Breast epithelium (tissue), 4 donors: Measurements from ENCODE around the gene NAB1. TPM values are rescaled to one million over a fixed set of nuclear protein-coding genes. Genes with fewer than 3 reads are reported as not detected.

ENCODE experiments used
- DNase-seq, 2 donors: peaks; one replicate each; pipeline ENCODE4 v3.0.0-alpha.2; 2019; ENCODE audit warnings: low spot score in 2 of 2
- H3K27ac ChIP-seq, 2 donors: fragments of 200-600 bp; sonication (generic) in 1 of 2; one replicate each; pipeline ENCODE4 v1.5.1; 2016 to 2019; ENCODE audit warnings: mild to moderate bottlenecking in 1 of 2
- H3K27me3 ChIP-seq, 2 donors: fragments of 200-600 bp; sonication (generic) in 1 of 2; one replicate each; pipeline versions ENCODE4 v1.5.1 to v1.6.0; 2017 to 2019; ENCODE audit warnings: control low read depth in 1 of 2, mild to moderate bottlenecking in 1 of 2
- H3K36me3 ChIP-seq: fragments of 200-600 bp; one replicate; pipeline ENCODE4 v1.5.1; 2019
- H3K4me1 ChIP-seq, 2 donors: fragments of 200-600 bp; sonication (generic); one replicate each; pipeline ENCODE4 v1.5.1; 2016 to 2019; ENCODE audit warnings: control low read depth in 1 of 2
- H3K4me3 ChIP-seq, 3 donors: fragments of 200-600 bp; sonication (generic); 1 replicate in 2 of 3; 2 replicates in 1 of 3; pipeline ENCODE4 v1.5.1; 2016 to 2019; ENCODE audit warnings: mild to moderate bottlenecking in 3 of 3, moderate library complexity in 2 of 3
- H3K9me3 ChIP-seq, 2 donors: fragments of 200-600 bp; sonication (generic) in 1 of 2; one replicate each; pipeline ENCODE4 v1.5.1; 2016 to 2019; ENCODE audit warnings: control low read depth in 1 of 2
- CTCF ChIP-seq, 3 donors: fragments of 450-650 bp; IDR thresholded peaks; one replicate each; pipeline ENCODE4 v1.5.1; 2016 to 2017; ENCODE audit warnings: antibody characterized with exemption in 3 of 3, mild to moderate bottlenecking in 3 of 3, moderate library complexity in 3 of 3
- POLR2A ChIP-seq: fragments of 450-650 bp; IDR thresholded peaks from one replicate; pipeline ENCODE4 v1.6.1; 2016; ENCODE audit warnings: antibody characterized with exemption, mild to moderate bottlenecking, moderate library complexity
- POLR2AphosphoS5 ChIP-seq, 3 donors: sonication (generic); formaldehyde crosslinking; IDR thresholded peaks; one replicate each; pipeline ENCODE4 v1.6.1; 2017; ENCODE audit warnings: antibody characterized with exemption in 3 of 3
- intact Hi-C: fragments of 100-400 bp; cut with DNase I; formaldehyde crosslinking; loops from one replicate; pipeline ENCODE4 v1.15.1; 2023; ENCODE audit warnings: low total_unique reads
- total RNA-seq, 3 donors: library from RNA; depleted of rRNA; stranded (reverse); fragments of >200 nt; gene quantifications; one replicate each; pipeline ENCODE4 v1.1.0, GENCODE V29; 2016

Gene NAB1
- total RNA-seq, 3 donors from 2014 or later, result 40.2 to 76.2 (median 71.8) TPM

- Histone ChIP-seq H3K4me3 (no peak overlapping the region), H3K9me3 (no peaks in the 10 kb centered on the region), H3K4me1 (peaks cover 0 to 17% of the 10 kb centered on the region in 2 donors), H3K27ac (no peak overlapping the region), H3K27me3 (no peaks in the 10 kb centered on the region), H3K36me3 (no peaks in the 10 kb centered on the region)
- TF ChIP-seq CTCF (IDR thresholded peaks at IDR 0.05), result no peak
- TF ChIP-seq POLR2A, result no peak
- no peak for TF ChIP-seq POLR2AphosphoS5 (IDR thresholded peaks at IDR 0.05)
- no peak for DNase-seq
- intact Hi-C loops, result loop anchor here (5.0 kb wide), 1 partner anchor 127 kb away; the partner anchor contains the start of gene NEMP2
Measured at GRCh38 chr2:190659553-190659952, 10.7 kb downstream of the NAB1 start.

- DNase-seq, result no peak
- TF ChIP-seq POLR2AphosphoS5 (IDR thresholded peaks at IDR 0.05), result no peak
- TF ChIP-seq POLR2A, result no peak
- TF ChIP-seq CTCF (IDR thresholded peaks at IDR 0.05), result no peak
- peaks cover 0 to 14% of the 10 kb centered on the region in 2 donors for H3K4me1 ChIP-seq
Measured at GRCh38 chr2:190662754-190663153, 13.9 kb downstream of the NAB1 start.

GRCh38 chr2:190663348-190663747 lies 14.5 kb downstream of the NAB1 start:
- H3K27ac ChIP-seq, result peak overlapping the region in 1 of 2 donors; percentile 30
- no peaks in the 10 kb centered on the region for H3K27me3 ChIP-seq
- no peaks in the 10 kb centered on the region for H3K9me3 ChIP-seq
- DNase-seq, result no peak
- TF ChIP-seq POLR2AphosphoS5 (IDR thresholded peaks at IDR 0.05) (no peak), POLR2A (no peak), CTCF (IDR thresholded peaks at IDR 0.05) (no peak)
- peaks cover 0 to 8% of the 10 kb centered on the region in 2 donors for H3K4me1 ChIP-seq
- intact Hi-C loops, result no loop called here
- no peaks in the 10 kb centered on the region for H3K36me3 ChIP-seq
- no peak overlapping the region for H3K4me3 ChIP-seq

More at GRCh38 chr2:190662754-190663153, 13.9 kb downstream of the NAB1 start:
- H3K9me3 ChIP-seq, result no peaks in the 10 kb centered on the region
- intact Hi-C loops, result no loop called here
- H3K4me3 ChIP-seq, result no peak overlapping the region
- H3K36me3 ChIP-seq, result no peaks in the 10 kb centered on the region
- peak overlapping the region in 1 of 2 donors; percentile 30 for H3K27ac ChIP-seq
- H3K27me3 ChIP-seq, result no peaks in the 10 kb centered on the region

GRCh38 chr2:190663839-190664238 lies 15.0 kb downstream of the NAB1 start:
- Histone ChIP-seq H3K27ac (no peak overlapping the region), H3K36me3 (no peaks in the 10 kb centered on the region), H3K4me3 (no peak overlapping the region), H3K4me1 (peaks cover 0 to 5% of the 10 kb centered on the region in 2 donors), H3K9me3 (no peaks in the 10 kb centered on the region), H3K27me3 (no peaks in the 10 kb centered on the region)
- no peak for DNase-seq
- TF ChIP-seq CTCF (IDR thresholded peaks at IDR 0.05) (no peak), POLR2AphosphoS5 (IDR thresholded peaks at IDR 0.05) (no peak), POLR2A (no peak)
- intact Hi-C loops, result no loop called here

GRCh38 chr2:190664240-190664639 lies 15.4 kb downstream of the NAB1 start:
- intact Hi-C loops, result no loop called here
- Histone ChIP-seq H3K27me3 (no peaks in the 10 kb centered on the region), H3K4me1 (peaks cover 0 to 5% of the 10 kb centered on the region in 2 donors), H3K9me3 (no peaks in the 10 kb centered on the region), H3K36me3 (no peaks in the 10 kb centered on the region), H3K27ac (no peak overlapping the region), H3K4me3 (no peak overlapping the region)
- no peak for DNase-seq
- no peak for TF ChIP-seq POLR2A
- TF ChIP-seq CTCF (IDR thresholded peaks at IDR 0.05), result no peak
- TF ChIP-seq POLR2AphosphoS5 (IDR thresholded peaks at IDR 0.05), result no peak
